NCI-H1930 (cell line): Measurements from ENCODE around the gene TEX51.

ENCODE experiments used
- DNase-seq, 2 experiments: peaks; one replicate each; lab custom pipeline; 2025; lab: John Stamatoyannopoulos, UW

Gene TEX51

DNA sequence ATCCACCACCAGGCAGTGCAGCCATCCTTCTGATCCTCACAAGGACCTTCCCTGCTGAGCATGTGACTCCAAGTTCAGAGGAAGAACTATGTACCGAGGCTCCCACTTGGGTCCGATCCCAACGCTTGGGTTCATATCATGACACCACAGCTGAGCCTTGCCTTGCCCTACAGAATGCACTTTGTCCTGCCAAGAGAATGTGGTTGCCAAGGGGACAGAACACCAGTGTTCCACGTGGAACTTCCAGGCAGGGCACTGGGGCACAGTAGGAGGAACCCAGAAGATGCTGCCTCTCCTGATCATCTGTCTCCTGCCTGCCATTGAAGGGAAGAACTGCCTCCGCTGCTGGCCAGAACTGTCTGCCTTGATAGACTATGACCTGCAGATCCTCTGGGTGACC, at the start of gene TEX51:
TSS of gene TEX51 (plus strand) at position 255 of the 400 bp plus-strand sequence. CDS start at position 284, 29 bp downstream.
- DNase-seq = no peak

- DNase-seq = no peak
Measured at GRCh38 chr2:126849054-126849453, 49.6 kb upstream of the TEX51 start.

DNA sequence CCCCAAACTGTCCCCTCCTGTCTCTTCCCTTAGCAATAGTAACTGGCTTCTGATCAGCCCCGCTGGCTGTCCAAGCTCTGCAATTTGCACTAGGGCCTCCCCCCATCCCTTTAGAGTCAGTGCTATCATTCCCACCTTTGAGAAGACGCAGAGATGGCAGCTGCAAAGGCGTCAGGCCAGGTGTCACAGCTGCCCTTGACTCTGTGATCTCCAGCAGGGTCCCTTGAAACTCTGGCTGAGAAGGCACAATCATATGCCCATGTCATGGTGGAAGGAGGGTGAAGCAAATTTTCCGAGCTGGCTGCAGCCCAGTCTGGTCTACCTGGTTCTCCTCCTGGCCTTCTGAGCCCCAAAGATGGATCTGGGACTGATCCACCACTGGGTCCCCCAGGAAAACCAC, 49.2 kb upstream of the TEX51 start:
- no peak for DNase-seq

DNA sequence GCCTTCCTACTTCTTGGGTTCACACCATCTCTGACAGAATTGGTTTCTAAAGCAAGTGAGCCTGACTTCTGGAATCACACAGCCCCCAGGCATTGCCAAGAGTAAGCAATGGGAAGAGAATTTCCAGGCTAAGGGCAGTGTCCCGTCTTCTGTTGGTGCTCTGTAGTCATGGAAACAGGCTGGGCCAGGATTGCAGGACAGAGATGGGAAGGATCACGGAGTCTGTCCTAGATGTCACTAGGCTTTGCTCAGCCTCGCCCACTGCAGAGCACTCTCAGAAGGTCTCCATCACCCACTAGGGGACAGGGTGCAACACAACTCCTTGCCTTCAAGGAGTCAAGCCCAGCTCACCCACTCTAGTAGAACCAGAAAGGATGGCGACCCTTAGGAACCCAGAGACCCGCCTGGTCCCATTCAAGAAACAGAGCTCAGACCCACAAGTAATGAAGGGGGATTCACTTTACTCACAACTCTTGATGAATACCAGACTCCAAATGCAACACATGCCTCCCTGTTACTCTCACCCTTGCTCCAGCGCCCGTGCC, 48.6 kb upstream of the TEX51 start:
- no peak for DNase-seq

DNA sequence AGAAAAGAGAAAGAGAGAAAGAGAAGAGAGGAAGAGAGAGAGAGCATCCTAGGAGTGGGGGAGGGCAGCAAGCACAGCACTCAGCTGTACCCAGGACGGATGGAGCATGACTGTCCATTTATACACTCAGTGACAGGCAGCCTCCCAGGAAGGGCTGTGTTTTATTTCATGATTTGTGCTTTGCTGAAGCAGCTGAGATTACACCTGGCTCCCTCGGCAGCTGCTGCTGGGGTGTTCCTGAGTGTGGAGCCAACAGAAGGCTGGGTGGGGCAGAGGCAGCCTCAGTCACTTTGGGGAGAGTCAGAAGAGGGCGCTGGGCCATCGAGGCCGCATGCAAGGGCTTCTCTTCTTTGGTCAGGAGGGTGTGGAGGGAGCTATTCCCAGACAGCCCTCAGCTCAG, 47.8 kb upstream of the TEX51 start:
- no peak for DNase-seq

- DNase-seq = no peak
Measured at GRCh38 chr2:126851756-126852155, 46.9 kb upstream of the TEX51 start.

GRCh38 chr2:126852361-126852760, 46.3 kb upstream of the TEX51 start:
- DNase-seq = no peak

DNA sequence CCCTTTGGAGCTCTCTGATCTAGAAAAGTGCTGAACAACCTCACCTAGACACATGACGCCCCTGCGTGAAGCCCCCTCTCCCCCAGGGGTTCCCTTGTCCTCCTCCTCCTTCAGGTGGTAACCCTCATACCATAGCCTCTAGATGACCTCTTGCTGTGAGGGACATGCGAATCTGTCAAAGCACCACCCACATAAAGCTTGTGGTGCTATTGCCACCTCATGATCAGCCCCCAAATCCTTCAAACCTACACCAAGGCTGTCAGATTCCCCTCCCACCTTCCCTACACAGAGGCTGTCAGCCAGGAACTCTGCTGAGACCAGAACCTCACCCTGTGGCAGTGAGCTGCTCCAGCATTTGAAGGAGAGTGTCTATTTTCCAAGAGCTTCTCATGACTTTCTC, 43.1 kb upstream of the TEX51 start:
- DNase-seq = no peak

DNA sequence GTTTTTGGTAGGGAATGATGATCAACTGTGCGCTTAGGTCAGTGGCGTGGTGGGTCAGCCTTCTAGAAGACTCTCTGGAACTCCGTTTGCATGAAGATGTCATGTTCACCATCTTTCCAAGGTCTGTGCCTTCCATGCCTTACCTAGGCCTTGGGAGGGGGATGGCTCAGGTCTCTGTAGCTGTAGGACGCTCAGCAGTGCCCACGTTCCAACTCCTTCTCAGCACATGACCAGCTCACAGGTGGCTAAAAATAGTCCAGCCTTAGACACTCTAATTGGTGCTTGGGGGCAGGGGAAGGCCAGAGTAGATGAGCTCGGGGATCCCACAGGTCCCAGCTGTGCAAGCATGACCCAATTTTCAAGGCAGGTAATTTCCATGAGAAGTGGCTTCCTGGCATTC, 42.3 kb upstream of the TEX51 start:
- DNase-seq = no peak

- DNase-seq = no peak
Measured at GRCh38 chr2:126857502-126857901, 41.2 kb upstream of the TEX51 start.

DNA sequence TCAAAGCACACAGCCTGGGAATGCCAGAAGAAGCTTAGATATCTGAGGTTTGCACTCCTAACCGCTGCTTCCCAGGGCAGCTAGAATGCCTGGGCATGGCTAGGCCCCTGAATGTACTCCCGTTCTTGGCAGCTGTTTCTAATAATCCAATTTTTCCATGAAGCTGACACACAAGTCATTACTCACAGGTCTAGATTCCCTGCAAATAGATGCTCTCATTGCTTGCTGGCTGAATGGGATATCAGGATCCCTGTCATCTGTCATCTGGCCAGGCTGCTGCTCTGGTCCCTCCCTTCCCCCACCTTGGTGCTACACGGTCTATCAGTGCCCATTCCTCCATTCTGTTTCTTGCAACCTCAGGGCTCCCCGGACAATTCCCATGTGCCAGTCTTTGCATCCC, 40.7 kb upstream of the TEX51 start:
- no peak for DNase-seq

DNA sequence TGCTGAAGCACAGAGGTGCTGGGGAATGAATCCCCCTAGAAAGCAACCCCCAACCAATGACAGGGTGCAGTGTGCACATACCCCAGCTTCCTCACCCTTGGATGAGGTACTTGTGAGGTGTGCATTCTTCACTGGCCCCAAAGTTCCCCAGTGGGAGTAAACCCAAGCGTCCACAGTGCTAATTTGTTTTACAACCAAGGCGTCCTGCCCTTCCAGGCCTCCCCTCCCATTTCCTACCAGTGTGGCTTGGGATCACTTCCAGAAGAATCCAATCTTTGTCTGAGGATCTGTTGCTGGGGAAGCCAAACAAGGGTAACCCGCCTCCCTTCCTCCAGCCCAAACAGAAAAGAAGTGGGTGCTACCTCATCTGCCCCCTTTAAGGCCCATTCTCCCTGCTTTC, 40.3 kb upstream of the TEX51 start:
- DNase-seq = no peak

GRCh38 chr2:126858991-126859390, 39.7 kb upstream of the TEX51 start:
- DNase-seq = no peak

GRCh38 chr2:126859631-126860030, 39.1 kb upstream of the TEX51 start:
- no peak for DNase-seq

DNA sequence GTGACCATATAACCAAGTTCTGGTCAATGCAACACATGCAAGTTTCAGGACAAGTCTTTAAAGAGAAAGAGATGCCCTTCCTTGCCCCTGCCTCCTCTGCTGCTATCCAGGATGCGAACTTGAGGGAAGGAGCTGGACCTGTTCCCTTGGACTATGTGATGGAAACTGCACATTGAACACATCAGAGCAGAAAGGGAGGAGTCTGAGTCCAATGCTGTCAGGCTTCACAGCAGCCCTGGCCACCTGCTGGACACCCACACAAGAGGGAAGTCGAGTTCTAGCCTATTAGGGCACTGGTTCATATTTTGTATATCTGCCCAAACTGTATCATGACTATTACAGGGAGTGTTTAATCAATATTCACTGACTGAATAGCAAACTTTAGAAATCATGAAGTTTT, 38.3 kb upstream of the TEX51 start:
- no peak for DNase-seq

DNA sequence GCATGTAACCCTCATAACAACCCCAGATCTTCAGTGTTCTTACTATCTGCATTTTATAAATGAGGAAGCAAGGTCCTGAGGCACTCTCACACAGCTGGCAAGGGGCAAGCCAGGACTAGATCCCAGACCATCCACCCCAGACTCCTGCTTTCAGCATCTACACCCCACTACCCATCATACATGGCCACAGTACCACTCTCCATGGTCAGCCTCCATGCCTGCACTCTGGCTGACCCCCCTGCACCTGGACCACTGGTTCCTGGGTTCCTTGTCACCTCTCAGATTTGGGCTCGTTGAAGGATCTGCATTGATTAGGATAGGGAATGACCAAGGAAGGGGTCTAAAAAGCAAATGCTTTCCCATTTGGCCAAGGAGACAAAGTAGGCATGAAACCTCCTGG, 36.0 kb upstream of the TEX51 start:
- no peak for DNase-seq

- no peak for DNase-seq
Measured at GRCh38 chr2:126863336-126864015, 35.2 kb upstream of the TEX51 start.

- DNase-seq = no peak
Measured at GRCh38 chr2:126864861-126865260, 33.8 kb upstream of the TEX51 start.

GRCh38 chr2:126866451-126866850, 32.2 kb upstream of the TEX51 start:
- no peak for DNase-seq

DNA sequence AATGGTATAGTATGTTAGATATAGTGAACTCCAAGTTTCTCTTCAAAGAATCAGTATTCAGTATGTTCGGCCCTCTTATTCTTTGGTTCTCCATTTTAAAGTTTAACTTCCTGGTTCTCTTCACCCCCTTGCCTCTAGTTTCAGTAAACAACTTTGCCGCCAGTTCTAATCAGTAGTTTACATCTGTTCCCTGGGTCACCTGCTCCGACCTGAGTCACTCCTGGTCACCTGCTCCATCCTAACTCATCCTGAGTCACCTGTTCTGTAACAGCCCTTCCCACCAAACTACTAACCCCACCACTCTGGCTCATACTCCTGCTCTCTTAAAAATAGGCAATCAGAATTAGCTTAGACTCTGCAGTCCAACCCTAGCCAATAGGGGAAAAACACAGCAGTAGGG, 23.7 kb upstream of the TEX51 start:
- no peak for DNase-seq

- no peak for DNase-seq
Measured at GRCh38 chr2:126876631-126877030, 22.1 kb upstream of the TEX51 start.

- no peak for DNase-seq
Measured at GRCh38 chr2:126877041-126877440, 21.6 kb upstream of the TEX51 start.

- DNase-seq = no peak
Measured at GRCh38 chr2:126877861-126878565, 20.7 kb upstream of the TEX51 start.

GRCh38 chr2:126878601-126879000, 20.1 kb upstream of the TEX51 start:
- no peak for DNase-seq
